Frontal cortex (tissue), 4 donors: Measurements from ENCODE around the gene CLPTM1. TPM values are rescaled to one million over a fixed set of nuclear protein-coding genes. Genes with fewer than 3 reads are reported as not detected.
"Not testable (repeated sequence)": the region's sequence is repeated elsewhere in the genome, so short reads cannot be mapped to it uniquely, and the experiment has no call there.

Source experiments
- DNase-seq, 2 donors: peaks; one replicate each; pipeline ENCODE4 v3.0.0; 2012; ENCODE audit warnings: low spot score in 2 of 2
- FAIRE-seq: peaks from 2 replicates; lab custom pipeline; 2012; peaks lifted over from hg19 to GRCh38; lab: Jason Lieb, UNC
- total RNA-seq: library from RNA; depleted of rRNA; stranded (reverse); fragments of >200 nt; gene quantifications from one replicate; pipeline ENCODE4 v1.2.3, GENCODE V29; 2014
- donor health status: control.
- donor health status: control.
- donor health status: control.

The CLPTM1 gene
- total RNA-seq, 1 donor from 2014 or later, result 35.1 TPM

GRCh38 chr19:44939668-44940067, 15.5 kb upstream of the CLPTM1 start:
- no peak for DNase-seq
- FAIRE-seq, result no peak

- DNase-seq (no peak), FAIRE-seq (no peak)
Measured at GRCh38 chr19:44942067-44942571, 13.1 kb upstream of the CLPTM1 start, which contains the start of gene APOC4. TSS of gene APOC4 (plus strand) at chr19:44942237. CDS start at chr19:44942278, 41 bp downstream.

- FAIRE-seq (no peak), DNase-seq (no peak)
Measured at GRCh38 chr19:44943801-44944249, 11.4 kb upstream of the CLPTM1 start.

GRCh38 chr19:44947041-44947581, 8.1 kb upstream of the CLPTM1 start:
- FAIRE-seq (no peak), DNase-seq (no peak)

- FAIRE-seq, result no peak
- DNase-seq, result no peak
Measured at GRCh38 chr19:44948237-44948636, 6.9 kb upstream of the CLPTM1 start.

GRCh38 chr19:44948763-44949374, 6.3 kb upstream of the CLPTM1 start:
- DNase-seq (no peak), FAIRE-seq (no peak)

- no peak for FAIRE-seq
- no peak for DNase-seq
Measured at GRCh38 chr19:44949550-44949949, 5.6 kb upstream of the CLPTM1 start.

GRCh38 chr19:44951179-44952159, 3.7 kb upstream of the CLPTM1 start:
- FAIRE-seq (no peak), DNase-seq (peak; percentile 54 to 72)

GRCh38 chr19:44954278-44954648, 917 bp upstream of the CLPTM1 start:
- DNase-seq, result no peak
- FAIRE-seq, result no peak

GRCh38 chr19:44955505-44956439, 592 bp downstream of the CLPTM1 start:
- FAIRE-seq, result no peak
- DNase-seq, result no peak

- no peak for DNase-seq
- FAIRE-seq, result no peak
Measured at GRCh38 chr19:44957526-44957925, 2.3 kb downstream of the CLPTM1 start.

GRCh38 chr19:44958090-44958489, 2.9 kb downstream of the CLPTM1 start:
- FAIRE-seq (no peak), DNase-seq (no peak)

- FAIRE-seq, result no peak
- DNase-seq, result no peak
Measured at GRCh38 chr19:44959691-44960090, 4.5 kb downstream of the CLPTM1 start.

- no peak for DNase-seq
- FAIRE-seq, result no peak
Measured at GRCh38 chr19:44960906-44961728, 5.9 kb downstream of the CLPTM1 start.

GRCh38 chr19:44961821-44962220, 6.6 kb downstream of the CLPTM1 start:
- DNase-seq (no peak), FAIRE-seq (no peak)

GRCh38 chr19:44968118-44968517, 12.9 kb downstream of the CLPTM1 start:
- FAIRE-seq, result no peak
- no peak for DNase-seq

GRCh38 chr19:44968670-44969069, 13.5 kb downstream of the CLPTM1 start:
- FAIRE-seq (no peak), DNase-seq (no peak)

- DNase-seq (no peak), FAIRE-seq (no peak)
Measured at GRCh38 chr19:44969437-44969836, 14.3 kb downstream of the CLPTM1 start.

- not testable (repeated sequence) for DNase-seq, FAIRE-seq
Measured at GRCh38 chr19:44971451-44971850, 16.3 kb downstream of the CLPTM1 start.
